ENCODE data around the gene RABGAP1L.

RABGAP1L gene

DNA sequence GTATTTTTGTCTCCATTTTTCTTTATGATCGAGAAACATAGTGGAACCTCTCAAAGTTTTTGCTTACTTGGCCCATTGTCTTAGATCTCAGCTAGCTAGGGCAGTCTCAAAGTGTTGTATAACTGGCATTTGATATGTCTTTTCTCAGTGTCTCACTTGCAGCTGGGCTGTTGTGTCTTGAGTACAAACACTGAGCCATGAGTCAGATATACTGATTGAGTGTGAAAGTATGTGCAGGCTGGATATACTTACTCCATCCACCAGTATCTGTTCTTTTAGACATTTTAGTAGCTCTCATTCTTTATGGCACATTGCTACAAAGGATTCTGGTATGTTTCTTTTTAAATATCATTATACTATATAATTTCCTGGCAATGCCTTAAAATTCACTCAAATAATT is 274.1 kb downstream of the RABGAP1L start:
- Histone ChIP-seq H3K36me3 (ENCODE audit: control insufficient read depth, insufficient read depth, low read length) (no peaks in the 10 kb centered on the region), H3K27ac (ENCODE audit: low read depth, low read length, severe bottlenecking) (no peak overlapping the region), H3K4me1 (ENCODE audit: control insufficient read depth, insufficient read depth, low read length, poor library complexity, severe bottlenecking) (no peaks in the 10 kb centered on the region), H3K9me3 (ENCODE audit: control insufficient read depth, low read length) (no peaks in the 10 kb centered on the region), H3K4me3 (ENCODE audit: extremely low read depth, insufficient read depth, low read length, poor library complexity, severe bottlenecking) (no peak overlapping the region)
- 55 to 80% methylated on average over 1 of the region's 1 CpG for WGBS, 2 experiments (ENCODE audit: insufficient coverage in 2 of 2)

- no peaks in the 10 kb centered on the region for H3K9me3 ChIP-seq (ENCODE audit: control insufficient read depth, low read length)
- H3K4me1 ChIP-seq (ENCODE audit: control insufficient read depth, insufficient read depth, low read length, poor library complexity, severe bottlenecking), result no peaks in the 10 kb centered on the region
- H3K27ac ChIP-seq (ENCODE audit: low read depth, low read length, severe bottlenecking), result no peak overlapping the region
- no peak overlapping the region for H3K4me3 ChIP-seq (ENCODE audit: extremely low read depth, insufficient read depth, low read length, poor library complexity, severe bottlenecking)
- no peaks in the 10 kb centered on the region for H3K36me3 ChIP-seq (ENCODE audit: control insufficient read depth, insufficient read depth, low read length)
Measured at GRCh38 chr1:174445351-174445750, 286.0 kb downstream of the RABGAP1L start.

- 77 to 91% methylated on average over 3 to 4 of the region's 6 CpGs for WGBS, 2 experiments (ENCODE audit: insufficient coverage in 2 of 2)
- H3K4me3 ChIP-seq (ENCODE audit: extremely low read depth, insufficient read depth, low read length, poor library complexity, severe bottlenecking), result no peak overlapping the region
Measured at GRCh38 chr1:174445817-174446216, 286.5 kb downstream of the RABGAP1L start.

GRCh38 chr1:174447866-174448530 is 288.7 kb downstream of the RABGAP1L start, which contains the start of gene GPR52:
Gene GPR52 (plus strand): TSS chr1:174447964. CDS start chr1:174448112, 148 bp downstream.
- Histone ChIP-seq H3K4me1 (ENCODE audit: control insufficient read depth, insufficient read depth, low read length, poor library complexity, severe bottlenecking) (no peaks in the 10 kb centered on the region), H3K4me3 (ENCODE audit: extremely low read depth, insufficient read depth, low read length, poor library complexity, severe bottlenecking) (no peak within 1 kb of the TSS), H3K9me3 (ENCODE audit: control insufficient read depth, low read length) (no peaks in the 10 kb centered on the region), H3K36me3 (ENCODE audit: control insufficient read depth, insufficient read depth, low read length) (no peaks in the 10 kb centered on the region), H3K27ac (ENCODE audit: low read depth, low read length, severe bottlenecking) (no peak within 1 kb of the TSS)
- 81 to 92% methylated on average over 6 to 7 of the region's 11 CpGs for WGBS, 2 experiments (ENCODE audit: insufficient coverage in 2 of 2)

More at GRCh38 chr1:174445817-174446216, 286.5 kb downstream of the RABGAP1L start:
- no peaks in the 10 kb centered on the region for H3K9me3 ChIP-seq (ENCODE audit: control insufficient read depth, low read length)
- H3K27ac ChIP-seq (ENCODE audit: low read depth, low read length, severe bottlenecking), result no peak overlapping the region
- no peaks in the 10 kb centered on the region for H3K36me3 ChIP-seq (ENCODE audit: control insufficient read depth, insufficient read depth, low read length)
- H3K4me1 ChIP-seq (ENCODE audit: control insufficient read depth, insufficient read depth, low read length, poor library complexity, severe bottlenecking), result no peaks in the 10 kb centered on the region

GRCh38 chr1:174448531-174448883 is 289.2 kb downstream of the RABGAP1L start:
- no peaks in the 10 kb centered on the region for H3K36me3 ChIP-seq (ENCODE audit: control insufficient read depth, insufficient read depth, low read length)
- H3K4me1 ChIP-seq (ENCODE audit: control insufficient read depth, insufficient read depth, low read length, poor library complexity, severe bottlenecking), result no peaks in the 10 kb centered on the region
- no peak overlapping the region for H3K4me3 ChIP-seq (ENCODE audit: extremely low read depth, insufficient read depth, low read length, poor library complexity, severe bottlenecking)
- WGBS, 2 experiments (ENCODE audit: insufficient coverage in 2 of 2), result 86% methylated on average over 3 of the region's 5 CpGs; no CpG with 5 or more reads in 1 of the 2 experiments
- H3K9me3 ChIP-seq (ENCODE audit: control insufficient read depth, low read length), result no peaks in the 10 kb centered on the region
- H3K27ac ChIP-seq (ENCODE audit: low read depth, low read length, severe bottlenecking), result no peak overlapping the region

GRCh38 chr1:174448974-174449373 is 289.7 kb downstream of the RABGAP1L start:
- no peak overlapping the region for H3K27ac ChIP-seq (ENCODE audit: low read depth, low read length, severe bottlenecking)
- H3K36me3 ChIP-seq (ENCODE audit: control insufficient read depth, insufficient read depth, low read length), result no peaks in the 10 kb centered on the region
- no peaks in the 10 kb centered on the region for H3K9me3 ChIP-seq (ENCODE audit: control insufficient read depth, low read length)
- 97% methylated on average over 4 of the region's 5 CpGs; no CpG with 5 or more reads in 1 of the 2 experiments for WGBS, 2 experiments (ENCODE audit: insufficient coverage in 2 of 2)
- no peaks in the 10 kb centered on the region for H3K4me1 ChIP-seq (ENCODE audit: control insufficient read depth, insufficient read depth, low read length, poor library complexity, severe bottlenecking)
- no peak overlapping the region for H3K4me3 ChIP-seq (ENCODE audit: extremely low read depth, insufficient read depth, low read length, poor library complexity, severe bottlenecking)

- 82 to 85% methylated on average over 4 to 5 of the region's 6 CpGs for WGBS, 2 experiments (ENCODE audit: insufficient coverage in 2 of 2)
Measured at GRCh38 chr1:174451408-174451807, 292.1 kb downstream of the RABGAP1L start.

DNA sequence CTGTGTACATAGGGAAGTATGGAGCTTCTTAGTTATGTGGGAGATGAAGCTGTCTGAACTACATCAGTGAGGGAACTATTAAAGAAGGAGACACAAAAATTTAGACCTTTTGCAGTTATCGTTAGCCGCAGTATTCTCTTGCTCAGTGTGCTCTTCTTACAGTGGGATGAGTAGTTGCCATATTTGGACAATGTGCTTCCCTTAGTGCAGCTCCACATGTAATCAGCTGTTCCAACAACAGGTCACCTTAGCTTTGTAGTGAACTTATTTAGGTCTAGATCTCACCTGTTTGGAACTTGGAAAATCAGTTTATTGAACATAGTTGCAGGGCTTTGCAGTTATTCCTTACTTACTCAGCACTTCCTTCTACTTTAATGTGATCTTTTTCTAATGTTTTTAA is 306.5 kb downstream of the RABGAP1L start:
- WGBS, 2 experiments (ENCODE audit: insufficient coverage in 2 of 2), result 83% methylated on average over 2 of the region's 2 CpGs; no CpG with 5 or more reads in 1 of the 2 experiments
- Histone ChIP-seq H3K36me3 (ENCODE audit: control insufficient read depth, insufficient read depth, low read length) (no peaks in the 10 kb centered on the region), H3K4me1 (ENCODE audit: control insufficient read depth, insufficient read depth, low read length, poor library complexity, severe bottlenecking) (no peaks in the 10 kb centered on the region), H3K27ac (ENCODE audit: low read depth, low read length, severe bottlenecking) (no peak overlapping the region), H3K9me3 (ENCODE audit: control insufficient read depth, low read length) (no peaks in the 10 kb centered on the region), H3K4me3 (ENCODE audit: extremely low read depth, insufficient read depth, low read length, poor library complexity, severe bottlenecking) (no peak overlapping the region)

More at GRCh38 chr1:174451408-174451807, 292.1 kb downstream of the RABGAP1L start:
- no peak overlapping the region for H3K4me3 ChIP-seq (ENCODE audit: extremely low read depth, insufficient read depth, low read length, poor library complexity, severe bottlenecking)
- H3K36me3 ChIP-seq (ENCODE audit: control insufficient read depth, insufficient read depth, low read length), result no peaks in the 10 kb centered on the region
- no peaks in the 10 kb centered on the region for H3K4me1 ChIP-seq (ENCODE audit: control insufficient read depth, insufficient read depth, low read length, poor library complexity, severe bottlenecking)
- H3K9me3 ChIP-seq (ENCODE audit: control insufficient read depth, low read length), result no peaks in the 10 kb centered on the region
- no peak overlapping the region for H3K27ac ChIP-seq (ENCODE audit: low read depth, low read length, severe bottlenecking)

DNA sequence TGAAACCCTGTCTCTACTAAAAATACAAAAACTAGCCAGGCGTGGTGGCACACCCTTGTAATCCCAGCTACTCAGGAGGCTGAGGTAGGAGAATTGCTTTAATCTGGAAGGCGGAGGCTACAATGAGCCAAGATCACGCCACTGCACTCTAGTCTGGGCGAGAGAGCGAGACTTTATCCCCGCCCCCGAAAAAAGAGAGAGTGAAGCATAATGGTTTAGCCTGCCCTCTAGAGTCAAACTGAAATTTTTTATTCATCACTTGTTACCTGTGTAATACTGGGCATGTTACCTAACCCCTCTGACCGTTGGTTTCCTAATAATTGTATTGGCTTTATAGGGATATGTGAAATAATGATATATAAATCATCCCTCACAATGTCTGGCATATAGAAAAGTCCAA is 307.3 kb downstream of the RABGAP1L start:
- WGBS, 2 experiments (ENCODE audit: insufficient coverage in 2 of 2), result 80 to 88% methylated on average over 2 to 6 of the region's 8 CpGs
- no peaks in the 10 kb centered on the region for H3K9me3 ChIP-seq (ENCODE audit: control insufficient read depth, low read length)
- no peak overlapping the region for H3K4me3 ChIP-seq (ENCODE audit: extremely low read depth, insufficient read depth, low read length, poor library complexity, severe bottlenecking)
- H3K36me3 ChIP-seq (ENCODE audit: control insufficient read depth, insufficient read depth, low read length), result no peaks in the 10 kb centered on the region
- no peaks in the 10 kb centered on the region for H3K4me1 ChIP-seq (ENCODE audit: control insufficient read depth, insufficient read depth, low read length, poor library complexity, severe bottlenecking)
- no peak overlapping the region for H3K27ac ChIP-seq (ENCODE audit: low read depth, low read length, severe bottlenecking)

DNA sequence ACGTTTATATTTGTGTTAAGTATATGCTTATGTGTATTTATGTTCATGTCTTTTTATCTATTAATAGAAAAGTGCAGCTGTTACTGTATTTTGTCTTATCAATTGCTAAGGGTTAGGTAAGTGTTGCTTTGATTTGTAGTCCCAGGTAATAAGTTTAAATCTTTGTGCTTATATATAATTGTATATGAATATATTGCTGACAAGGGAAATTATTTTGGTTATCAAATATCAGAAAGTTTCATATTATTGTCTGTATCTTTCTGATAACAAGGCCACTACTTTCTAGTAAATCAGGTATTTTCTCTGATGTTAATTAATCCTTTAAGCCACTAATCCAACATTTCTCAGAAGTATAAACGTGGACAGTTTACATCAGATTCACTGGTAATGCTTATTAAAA is 309.7 kb downstream of the RABGAP1L start:
- H3K27ac ChIP-seq (ENCODE audit: low read depth, low read length, severe bottlenecking), result no peak overlapping the region
- H3K4me3 ChIP-seq (ENCODE audit: extremely low read depth, insufficient read depth, low read length, poor library complexity, severe bottlenecking), result no peak overlapping the region
- no peaks in the 10 kb centered on the region for H3K9me3 ChIP-seq (ENCODE audit: control insufficient read depth, low read length)
- no peaks in the 10 kb centered on the region for H3K4me1 ChIP-seq (ENCODE audit: control insufficient read depth, insufficient read depth, low read length, poor library complexity, severe bottlenecking)
- H3K36me3 ChIP-seq (ENCODE audit: control insufficient read depth, insufficient read depth, low read length), result no peaks in the 10 kb centered on the region
- 52 to 80% methylated on average over 1 to 2 of the region's 2 CpGs for WGBS, 2 experiments (ENCODE audit: insufficient coverage in 2 of 2)

- WGBS, 2 experiments (ENCODE audit: insufficient coverage in 2 of 2), result 40% methylated on average over 1 of the region's 1 CpG; no CpG with 5 or more reads in 1 of the 2 experiments
- H3K4me3 ChIP-seq (ENCODE audit: extremely low read depth, insufficient read depth, low read length, poor library complexity, severe bottlenecking), result no peak overlapping the region
- no peak overlapping the region for H3K27ac ChIP-seq (ENCODE audit: low read depth, low read length, severe bottlenecking)
- H3K9me3 ChIP-seq (ENCODE audit: control insufficient read depth, low read length), result no peaks in the 10 kb centered on the region
- H3K4me1 ChIP-seq (ENCODE audit: control insufficient read depth, insufficient read depth, low read length, poor library complexity, severe bottlenecking), result no peaks in the 10 kb centered on the region
- H3K36me3 ChIP-seq (ENCODE audit: control insufficient read depth, insufficient read depth, low read length), result no peaks in the 10 kb centered on the region
Measured at GRCh38 chr1:174469687-174470086, 310.4 kb downstream of the RABGAP1L start.
